Measurements from ENCODE around the gene FLOT1. TPM values are rescaled to one million over a fixed set of nuclear protein-coding genes. Genes with fewer than 3 reads are reported as not detected.
A peak's percentile ranks its signal among the peaks of the same experiment; 100 is the strongest.

Gene FLOT1
- total and polyA plus RNA-seq, 9 of the 15 experiments (the other 6 are each of a cell fraction or from before 2014, with no cell fraction given): 11.7 to 149 (median 118) TPM

DNA sequence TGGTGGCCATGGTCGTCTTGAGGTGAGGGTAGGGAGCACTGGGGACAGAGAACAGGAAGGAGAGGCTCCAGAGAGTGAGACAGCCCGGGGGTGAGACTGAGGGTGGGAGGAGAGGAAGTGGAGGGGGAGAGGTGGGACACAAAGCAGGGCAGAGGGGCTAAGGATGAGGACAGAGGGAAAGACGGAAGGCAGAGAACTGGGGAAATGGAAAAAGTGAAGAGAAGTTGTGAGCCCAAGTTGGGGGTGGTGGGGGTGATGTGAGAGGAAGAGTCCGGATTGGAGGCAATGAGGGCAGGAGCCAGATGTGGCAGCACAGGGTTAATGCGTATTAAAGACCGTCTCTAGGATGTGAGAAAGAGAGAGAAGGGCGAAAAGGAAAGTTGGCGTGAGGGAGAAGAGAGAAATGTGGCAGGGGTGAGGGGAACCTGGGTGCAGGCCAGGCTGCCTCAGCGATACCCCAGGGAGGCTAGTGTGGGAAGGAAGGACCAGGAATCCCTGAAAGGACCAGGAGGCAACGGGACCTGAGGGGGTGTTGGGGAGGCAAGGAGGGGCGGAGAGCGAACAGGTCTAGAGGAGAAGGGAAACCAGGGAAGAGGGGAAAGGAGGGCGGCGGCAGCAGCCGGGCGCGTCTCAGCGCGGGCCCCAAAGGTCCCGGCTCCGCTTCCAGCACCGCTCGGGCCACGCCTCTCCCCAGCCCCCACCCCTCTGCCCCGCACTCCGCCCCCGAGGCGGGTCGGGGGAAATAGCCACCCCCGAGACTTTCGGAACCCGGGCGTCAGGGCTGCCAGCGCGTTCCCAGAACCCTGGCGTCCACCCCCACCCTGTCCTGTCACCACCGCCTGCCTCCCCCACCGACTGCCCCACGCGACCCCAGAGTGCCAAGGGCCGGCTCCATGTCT, 56.2 kb downstream of the FLOT1 start, which contains the start of gene PPP1R18 (continued):
- TF ChIP-seq MECOM (CRISPR knock-in tag; IDR thresholded peaks at IDR 0.05) (no peak), HOMEZ (CRISPR knock-in tag; IDR thresholded peaks at IDR 0.05) (no peak), ZBTB11 (CRISPR knock-in tag; IDR thresholded peaks at IDR 0.05) (peak in 1 of 3 experiments; percentile 59; a peak in 2 of 6 replicates), NBN (IDR thresholded peaks at IDR 0.05; ENCODE audit: low read depth) (peak; percentile 28), ZKSCAN3 (CRISPR knock-in tag; IDR thresholded peaks at IDR 0.05) (no peak), MXI1 (IDR thresholded peaks at IDR 0.05; ENCODE audit: low read depth, low read length) (peak; percentile 25; the same call in 1 of the 2 replicates), ARID1B (IDR thresholded peaks at IDR 0.05) (peak; percentile 44), JUN (IDR thresholded peaks at IDR 0.05; ENCODE audit: borderline replicate concordance, low read depth, low read length) (0 out of 2 replicates have a peak, but pooled peaks have one; percentile 8), JUN (CRISPR knock-in tag; IDR thresholded peaks at IDR 0.05; ENCODE audit: borderline replicate concordance) (no peak), CSDE1 (IDR thresholded peaks at IDR 0.05) (peak in 1 of 2 experiments; percentile 79; a peak in 1 of 4 replicates), MCM7 (IDR thresholded peaks at IDR 0.05) (0 out of 4 replicates have a peak, but pooled peaks have one; percentile 70 to 77), GTF2E2 (tag; IDR thresholded peaks at IDR 0.05) (no peak), CAMTA2 (CRISPR knock-in tag; conservative IDR thresholded peaks at IDR 0.05) (no peak), RREB1 (CRISPR knock-in tag; IDR thresholded peaks at IDR 0.05) (no peak), NCOA1 (IDR thresholded peaks at IDR 0.05; ENCODE audit: low read depth) (0 out of 2 replicates have a peak, but pooled peaks have one; percentile 26)
